IMR-90 (cell line): ENCODE results near the gene KLHL12. TPM values are rescaled to one million over a fixed set of nuclear protein-coding genes. Genes with fewer than 3 reads are reported as not detected.

Experiments used
- ATAC-seq: fragments of 200-7000 bp; cut with Tn5 transposase; 2 replicates; pipeline ENCODE4 v1.9.1; 2020; ENCODE audit warnings: low read depth, mild to moderate bottlenecking, moderate library complexity
- Bru-seq: library from RNA; stranded (reverse); fragments of 400-500 nt; gene quantifications from one replicate; lab custom pipeline; 2021; lab: Mats Ljungman, UMichigan
- BruChase-seq, 2 experiments: library from RNA; stranded (reverse); fragments of 400-500 nt; gene quantifications; one replicate each; lab custom pipeline; 2021; lab: Mats Ljungman, UMichigan
- BruUV-seq: library from RNA; stranded (reverse); fragments of 400-500 nt; replicated peaks from 2 replicates; lab custom pipeline; 2021; lab: Mats Ljungman, UMichigan
- CTCF ChIA-PET: fragments of 300-600 bp; formaldehyde crosslinking; extraction: SDS; loops from one replicate; lab custom pipeline; 2021; ENCODE audit warnings: antibody characterized with exemption; lab: Yijun Ruan, JAX
- POLR2A ChIA-PET: fragments of 300-600 bp; sonication (Branson Sonifier 250); formaldehyde crosslinking; loops from one replicate; lab custom pipeline; 2022; ENCODE audit warnings: antibody characterized with exemption; ENCODE audit not compliant: unreplicated experiment; lab: Charles Lee
- DNase-seq: peaks from one replicate; pipeline ENCODE4 v3.0.0; 2013
- H2AFZ ChIP-seq: replicated peaks from 2 replicates; pipeline ENCODE3; 2013; ENCODE audit warnings: low read length, mild to moderate bottlenecking; ENCODE audit not compliant: poor library complexity
- H2AK5ac ChIP-seq: 2 replicates; pipeline ENCODE4 v1.6.1; 2013; ENCODE audit warnings: low read depth, low read length, inconsistent platforms
- H2AK9ac ChIP-seq: replicated peaks from 2 replicates; pipeline ENCODE3; 2013; ENCODE audit warnings: mild to moderate bottlenecking, low read depth, low read length, moderate library complexity; ENCODE audit not compliant: poor library complexity
- H2BK120ac ChIP-seq: 2 replicates; pipeline ENCODE4 v1.6.1; 2013; ENCODE audit warnings: low read depth, low read length, inconsistent platforms
- H2BK15ac ChIP-seq: 3 replicates; pipeline ENCODE4 v1.6.1; 2013; ENCODE audit warnings: low read depth, low read length, inconsistent platforms
- H2BK20ac ChIP-seq: 2 replicates; pipeline ENCODE4 v1.6.1; 2013; ENCODE audit warnings: low read depth, mild to moderate bottlenecking, inconsistent platforms, low read length, moderate library complexity
- H2BK5ac ChIP-seq: 2 replicates; pipeline ENCODE4 v1.6.1; 2013; ENCODE audit warnings: mild to moderate bottlenecking, low read depth, low read length, inconsistent platforms; ENCODE audit not compliant: poor library complexity, severe bottlenecking
- H3K14ac ChIP-seq: replicated peaks from 2 replicates; pipeline ENCODE4 v1.6.1; 2013; ENCODE audit warnings: low read depth, low read length, inconsistent platforms
- H3K18ac ChIP-seq: 2 replicates; pipeline ENCODE4 v1.6.1; 2013; ENCODE audit warnings: low read depth, low read length, control low read depth
- H3K23ac ChIP-seq: 2 replicates; pipeline ENCODE4 v1.6.1; 2013; ENCODE audit warnings: low read depth, low read length, inconsistent platforms
- H3K27ac ChIP-seq: 2 replicates; pipeline ENCODE4 v1.5.1; 2013; ENCODE audit warnings: mild to moderate bottlenecking, control low read depth, low read length; ENCODE audit not compliant: insufficient read depth
- H3K27me3 ChIP-seq: 2 replicates; pipeline ENCODE4 v1.6.1; 2013; ENCODE audit warnings: low read length; ENCODE audit not compliant: control insufficient read depth, insufficient read depth
- H3K36me3 ChIP-seq: 2 replicates; pipeline ENCODE4 v1.6.1; 2013; ENCODE audit warnings: low read length, mixed read lengths; ENCODE audit not compliant: control insufficient read depth, insufficient read depth
- H3K4ac ChIP-seq: 2 replicates; pipeline ENCODE4 v1.6.1; 2013; ENCODE audit warnings: low read depth, low read length, inconsistent platforms
- H3K4me1 ChIP-seq: 2 replicates; pipeline ENCODE4 v1.6.1; 2013; ENCODE audit warnings: low read length, mixed read lengths; ENCODE audit not compliant: control insufficient read depth, insufficient read depth
- H3K4me2 ChIP-seq: 2 replicates; pipeline ENCODE4 v1.6.1; 2013; ENCODE audit warnings: low read depth, mild to moderate bottlenecking, control low read depth, low read length, moderate library complexity
- H3K4me3 ChIP-seq: 2 replicates; pipeline ENCODE4 v1.5.1; 2013; ENCODE audit warnings: low read depth, mild to moderate bottlenecking, control low read depth, low read length, moderate library complexity; ENCODE audit not compliant: insufficient read depth
- H3K56ac ChIP-seq: 2 replicates; pipeline ENCODE4 v1.6.1; 2013; ENCODE audit warnings: low read length, inconsistent platforms; ENCODE audit not compliant: insufficient read depth; ENCODE audit errors: extremely low read depth
- H3K79me1 ChIP-seq, 2 experiments: 2 replicates each; pipeline ENCODE4 v1.6.1; 2013; ENCODE audit warnings: low read length in 2 of 2, inconsistent platforms in 1 of 2, low read depth in 1 of 2
- H3K9ac ChIP-seq: 2 replicates; pipeline ENCODE4 v1.6.1; 2013; ENCODE audit warnings: low read depth, low read length, control low read depth
- H3K9me1 ChIP-seq: 2 replicates; pipeline ENCODE4 v1.6.1; 2013; ENCODE audit warnings: low read length, inconsistent platforms; ENCODE audit not compliant: insufficient read depth
- H3K9me3 ChIP-seq: 2 replicates; pipeline ENCODE4 v1.6.1; 2013; ENCODE audit warnings: low read length; ENCODE audit not compliant: control insufficient read depth, insufficient read depth
- H4K20me1 ChIP-seq: 2 replicates; pipeline ENCODE4 v1.6.1; 2013; ENCODE audit warnings: low read length, inconsistent platforms; ENCODE audit not compliant: insufficient read depth
- H4K5ac ChIP-seq: 2 replicates; pipeline ENCODE4 v1.6.1; 2013; ENCODE audit warnings: mild to moderate bottlenecking, low read depth, low read length, control low read depth
- H4K8ac ChIP-seq, 2 experiments: 2 replicates each; pipeline ENCODE4 v1.6.1; 2013; ENCODE audit warnings: low read depth in 2 of 2, low read length in 2 of 2, control low read depth in 1 of 2, inconsistent platforms in 1 of 2
- H4K91ac ChIP-seq: 2 replicates; pipeline ENCODE4 v1.6.1; 2013; ENCODE audit warnings: low read depth, low read length, inconsistent platforms; ENCODE audit not compliant: insufficient read depth
- CEBPB ChIP-seq: IDR thresholded peaks from 2 replicates; pipeline ENCODE4 v1.6.1; 2012; ENCODE audit warnings: low read depth, low read length, improper control_type of control experiment
- CHD1 ChIP-seq: IDR thresholded peaks from 2 replicates; pipeline ENCODE4 v1.6.1; 2012; ENCODE audit warnings: low read depth, low read length, improper control_type of control experiment
- CTCF ChIP-seq: conservative IDR thresholded peaks from 2 replicates; pipeline ENCODE4 v1.5.1; 2012; ENCODE audit warnings: mild to moderate bottlenecking, low read depth, low read length, improper control_type of control experiment
- FOS ChIP-seq: fragments of 150-350 bp; IDR thresholded peaks from 2 replicates; pipeline ENCODE4 v1.6.1; 2016; ENCODE audit warnings: low read depth, low read length
- MAZ ChIP-seq: IDR thresholded peaks from 2 replicates; pipeline ENCODE4 v1.6.1; 2012; ENCODE audit warnings: low read depth, mild to moderate bottlenecking, low read length, improper control_type of control experiment, moderate library complexity, borderline replicate concordance
- MXI1 ChIP-seq: IDR thresholded peaks from 2 replicates; pipeline ENCODE4 v1.6.1; 2012; ENCODE audit warnings: low read depth, mild to moderate bottlenecking, low read length, moderate library complexity, borderline replicate concordance
- NFE2L2 ChIP-seq: fragments of 150-350 bp; IDR thresholded peaks from 2 replicates; pipeline ENCODE4 v1.6.1; 2016; ENCODE audit warnings: low read depth, mild to moderate bottlenecking, low read length
- POLR2A ChIP-seq: IDR thresholded peaks from 2 replicates; pipeline ENCODE4 v1.6.1; 2012; ENCODE audit warnings: mild to moderate bottlenecking, low read depth, low read length
- RAD21 ChIP-seq: IDR thresholded peaks from 2 replicates; pipeline ENCODE4 v1.6.1; 2012; ENCODE audit warnings: low read length, improper control_type of control experiment
- RCOR1 ChIP-seq: IDR thresholded peaks from 2 replicates; pipeline ENCODE4 v1.6.1; 2012; ENCODE audit warnings: mild to moderate bottlenecking, low read length, improper control_type of control experiment; ENCODE audit not compliant: insufficient replicate concordance
- SMC3 ChIP-seq: fragments of 150-350 bp; IDR thresholded peaks from 2 replicates; pipeline ENCODE4 v1.6.1; 2016; ENCODE audit warnings: low read depth, mild to moderate bottlenecking, antibody characterized with exemption, low read length, moderate library complexity
- WGBS, 2 experiments: methylation state at CpG; one replicate each; pipeline versions ENCODE4 v1.1.5 to v1.1.7; 2013; ENCODE audit warnings: missing lambda C conversion rate in 2 of 2; ENCODE audit not compliant: insufficient read length in 1 of 2; ENCODE audit errors: extremely low coverage in 2 of 2; 5-methylcytosine and 5-hydroxymethylcytosine counted together
- dilution Hi-C: fragments of 300-500 bp; cut with HindIII; formaldehyde crosslinking; loops from one replicate; pipeline ENCODE4 v1.14.3; 2018; ENCODE audit warnings: low sequenced_read_pairs; ENCODE audit not compliant: unreplicated experiment
- in situ Hi-C: fragments of 300-500 bp; cut with MboI; formaldehyde crosslinking; loops from 3 replicates; pipeline ENCODE4 v1.14.3; 2019; ENCODE audit warnings: low sequenced_read_pairs, inconsistent platforms, mixed read lengths
- intact Hi-C: fragments of 100-400 bp; cut with micrococcal nuclease; formaldehyde crosslinking; loops from 2 replicates; pipeline ENCODE4 v1.10.0; 2022
- long read RNA-seq: library from polyadenylated mRNA; unstranded; transcript quantifications from one replicate; pipeline ENCODE4 v2.0.0, GENCODE V29; 2021; ENCODE audit not compliant: unreplicated experiment
- polyA plus RNA-seq, 3 experiments: library from polyadenylated mRNA; depleted of rRNA; stranded (reverse); fragments of >200 nt; gene quantifications; 2 replicates each; pipeline ENCODE4 v1.2.3, GENCODE V29; 2012; ENCODE audit warnings: low replicate concordance in 1 of 3
- total RNA-seq: library from RNA; depleted of rRNA; stranded (reverse); fragments of >200 nt; gene quantifications from 2 replicates; pipeline ENCODE4 v1.2.3, GENCODE V29; 2012; rRNA removed
- TF ChIP-seq, protein P1 (sequence below): fragments of 150-350 bp; IDR thresholded peaks from 2 replicates; pipeline ENCODE4 v1.6.1; 2017; ENCODE audit warnings: mild to moderate bottlenecking, antibody characterized with exemption, low read length, low read depth

Gene KLHL12
- total RNA-seq (33.6 and 38.4 TPM in 2 replicates), polyA plus RNA-seq (2012; rRNA removed) (14.3 and 17.2 TPM in 2 replicates), Bru-seq, nascent RNA (percentile 70 among the genes with signal in this experiment), BruChase-seq, experiment 1, labeled RNA remaining after a 6-hour chase (percentile 67 among the genes with signal in this experiment), BruChase-seq, experiment 2, labeled RNA remaining after a 2-hour chase (percentile 67 among the genes with signal in this experiment)
- polyA plus RNA-seq (2012; cell fraction: cytosol; rRNA removed) = 6.9 and 10.7 TPM in 2 replicates
- 10.2 and 40.0 TPM in 2 replicates for polyA plus RNA-seq (2012; cell fraction: nucleus; rRNA removed; ENCODE audit: low replicate concordance)
- long read RNA-seq, transcript KLHL12-203 (12 exons, 3,359 nt) = major isoform, 28 of 41 reads
- long read RNA-seq, partial matches to known transcripts = 6 of 41 reads
- long read RNA-seq, other reads (novel, unspliced or antisense) = 7 of 41 reads

DNA sequence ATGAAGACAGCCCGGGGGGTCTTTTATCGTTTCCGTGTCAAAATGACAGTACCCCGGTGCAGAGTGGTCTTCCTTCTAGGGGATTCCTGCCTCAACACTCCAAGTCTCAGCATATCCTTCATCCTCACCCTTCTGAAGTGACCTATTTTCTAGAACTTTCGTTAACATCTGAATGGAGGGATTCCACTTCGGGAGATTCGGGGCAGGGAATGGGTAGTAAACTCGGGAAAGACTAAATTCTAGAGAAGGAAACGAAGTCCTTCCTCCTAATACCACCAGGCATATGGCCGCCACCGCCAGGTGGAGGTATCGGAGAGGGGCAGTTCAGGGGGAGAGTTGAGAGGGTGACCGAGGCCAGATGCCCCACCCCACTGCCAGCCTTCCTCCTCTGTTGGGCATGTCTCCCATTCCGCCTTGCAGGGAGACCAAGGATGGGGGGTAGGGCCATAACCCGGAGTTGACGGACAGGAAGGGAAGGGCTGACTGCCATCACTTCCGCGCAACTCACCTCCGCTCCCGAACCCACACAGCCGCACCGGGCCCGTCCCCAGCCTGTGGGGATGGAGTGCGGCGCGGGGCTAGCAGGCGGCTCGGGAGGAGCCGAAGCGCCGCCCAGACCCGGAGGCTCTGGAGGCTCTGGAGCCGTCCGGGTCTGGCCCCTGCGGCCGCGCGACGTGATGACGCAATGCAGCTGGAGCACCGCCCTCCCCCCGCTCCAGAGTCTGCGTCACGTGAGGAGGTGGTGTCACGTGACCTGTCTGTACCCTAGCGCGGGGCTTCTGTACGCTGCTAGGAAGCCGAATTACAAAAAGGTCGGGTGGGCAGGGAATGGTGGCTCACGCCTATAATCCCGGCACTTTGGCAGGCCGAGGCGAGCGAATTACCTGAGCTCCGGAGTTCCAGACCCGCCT, at the start of gene KLHL12:
Gene KLHL12, minus strand, starts transcription at position 654 of the 911 bp plus-strand sequence. CDS start 2,072 bp downstream, outside the sequence.
- ATAC-seq = peak; percentile 99
- Histone ChIP-seq H3K9me1 (no peaks in the 10 kb centered on the region), H4K5ac (peak within 1 kb of the TSS; percentile 61), H4K20me1 (no peaks in the 10 kb centered on the region; the same call in 1 of the 2 replicates), H3K9me3 (no peaks in the 10 kb centered on the region), H2BK5ac (peak within 1 kb of the TSS; percentile 87), H3K36me3 (peaks cover 2% of the 10 kb centered on the region), H2BK15ac (no peak within 1 kb of the TSS; the same call in 2 of the 3 replicates), H3K9ac (peak within 1 kb of the TSS; percentile 86), H3K4me2 (peak within 1 kb of the TSS; percentile 92), H2BK20ac (no peak within 1 kb of the TSS), H3K27me3 (no peaks in the 10 kb centered on the region), H4K8ac (peak within 1 kb of the TSS; percentile 83 to 95), H2BK120ac (peak within 1 kb of the TSS; percentile 16; the same call in 1 of the 2 replicates), H3K27ac (peak within 1 kb of the TSS; percentile 91), H3K4ac (peak within 1 kb of the TSS; percentile 82), H4K91ac (peak within 1 kb of the TSS; percentile 68), H3K56ac (peak within 1 kb of the TSS; percentile 94), H3K18ac (peak within 1 kb of the TSS; percentile 29), H2AFZ (peak within 1 kb of the TSS; percentile 99), H3K14ac (peak within 1 kb of the TSS; percentile 85), H3K23ac (peak within 1 kb of the TSS; percentile 77), H2AK5ac (peak within 1 kb of the TSS; percentile 86), H2AK9ac (peak within 1 kb of the TSS; percentile 97), H3K4me3 (peak within 1 kb of the TSS; percentile 83), H3K79me1 (peaks cover 0 to 29% of the 10 kb centered on the region in 2 experiments; a peak in 2 of 4 replicates), H3K4me1 (no peaks in the 10 kb centered on the region)
- intact Hi-C loops = loop anchor here (1.0 kb wide), 1 partner anchor 72 kb away; no protein-coding TSS in a partner anchor
- TSS peak; percentile 64 for BruUV-seq
- in situ Hi-C loops = no loop called here
- dilution Hi-C loops = no loop called here
- 0% methylated on average over 3 of the region's 57 CpGs; no CpG with 5 or more reads in 1 of the 2 experiments for WGBS, 2 experiments
- ChIA-PET CTCF (interaction anchor here (0.9 kb wide), 1 partner anchor 74 kb away, joined by 7 read pairs; no protein-coding TSS in a partner anchor), POLR2A (interaction anchor here (0.5 to 1.0 kb wide), 2 partner anchors 140 to 1446 kb away, joined by 3 read pairs; no protein-coding TSS in a partner anchor)
- DNase-seq = peak; percentile 96
- peak; percentile 62; the same call in 1 of the 2 replicates for TF ChIP-seq MXI1
- peak; percentile 37 for TF ChIP-seq SMC3
- no peak for TF ChIP-seq CHD1
- TF ChIP-seq FOS = peak; percentile 98
- TF ChIP-seq CTCF = peak; percentile 51
- TF ChIP-seq RAD21 = peak; percentile 43
- TF ChIP-seq, protein P1, sequence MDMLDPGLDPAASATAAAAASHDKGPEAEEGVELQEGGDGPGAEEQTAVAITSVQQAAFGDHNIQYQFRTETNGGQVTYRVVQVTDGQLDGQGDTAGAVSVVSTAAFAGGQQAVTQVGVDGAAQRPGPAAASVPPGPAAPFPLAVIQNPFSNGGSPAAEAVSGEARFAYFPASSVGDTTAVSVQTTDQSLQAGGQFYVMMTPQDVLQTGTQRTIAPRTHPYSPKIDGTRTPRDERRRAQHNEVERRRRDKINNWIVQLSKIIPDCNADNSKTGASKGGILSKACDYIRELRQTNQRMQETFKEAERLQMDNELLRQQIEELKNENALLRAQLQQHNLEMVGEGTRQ = peak; percentile 100
- TF ChIP-seq CEBPB = peak; percentile 99
- TF ChIP-seq RCOR1 = no peak
- TF ChIP-seq MAZ = peak; percentile 93
- no peak for TF ChIP-seq NFE2L2
- TF ChIP-seq POLR2A = peak; percentile 88
